A204.1 (cell line): ENCODE measurements around the gene FBXW11.

Experiments
- FAIRE-seq: peaks from 2 replicates; lab custom pipeline; 2012; peaks lifted over from hg19 to GRCh38; lab: Jason Lieb, UNC

Gene FBXW11

GRCh38 chr5:172015346-172015745 is 8.9 kb upstream of the FBXW11 start:
- FAIRE-seq, result no peak

- no peak for FAIRE-seq
These were observed 3.8 kb upstream of the FBXW11 start for GRCh38 chr5:172010278-172010677.

- no peak for FAIRE-seq
These were observed 3.3 kb upstream of the FBXW11 start for GRCh38 chr5:172009536-172010270.

DNA sequence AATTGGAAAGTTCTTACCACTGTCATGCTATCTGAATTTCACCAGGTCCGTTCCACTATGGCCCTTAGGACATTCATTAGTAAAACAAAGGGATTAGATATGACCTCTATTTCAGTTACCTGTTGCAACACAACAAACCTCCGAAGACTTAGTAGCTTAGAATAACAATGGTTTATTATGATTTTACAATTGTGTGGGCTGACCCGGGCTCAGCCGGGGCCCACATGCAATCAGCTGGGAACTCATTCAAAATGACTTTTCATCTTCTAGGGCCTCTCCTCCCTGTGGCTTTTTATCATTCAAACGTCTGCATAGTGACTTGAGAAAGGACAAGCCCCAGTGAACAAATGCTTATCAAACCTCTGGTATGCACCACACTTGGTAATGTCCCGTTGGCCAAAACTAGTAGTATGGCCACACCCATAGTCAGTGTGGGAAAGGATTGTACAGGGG is 2.3 kb upstream of the FBXW11 start:
- FAIRE-seq, result no peak

DNA sequence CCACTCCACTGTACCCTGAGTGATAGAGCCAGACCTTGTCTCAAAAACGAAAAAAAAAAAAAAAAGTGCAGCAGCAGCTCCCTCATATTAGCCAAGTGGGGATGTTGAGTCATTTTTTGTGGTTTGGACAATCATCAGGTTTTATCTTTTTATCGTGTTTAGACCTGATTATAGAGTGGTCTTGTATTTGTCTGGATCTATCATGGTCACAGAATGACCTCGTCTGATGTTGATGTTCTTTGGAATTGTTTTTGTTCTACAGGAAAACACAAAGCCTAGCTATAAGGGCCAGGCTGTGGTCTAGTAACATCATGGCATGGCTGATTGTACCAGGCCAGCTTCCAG is 1.6 kb upstream of the FBXW11 start:
- no peak for FAIRE-seq

GRCh38 chr5:172007175-172008110 is 1.0 kb upstream of the FBXW11 start:
- FAIRE-seq, result no peak

GRCh38 chr5:172005708-172006320 is 624 bp downstream of the FBXW11 start:
- no peak for FAIRE-seq

DNA sequence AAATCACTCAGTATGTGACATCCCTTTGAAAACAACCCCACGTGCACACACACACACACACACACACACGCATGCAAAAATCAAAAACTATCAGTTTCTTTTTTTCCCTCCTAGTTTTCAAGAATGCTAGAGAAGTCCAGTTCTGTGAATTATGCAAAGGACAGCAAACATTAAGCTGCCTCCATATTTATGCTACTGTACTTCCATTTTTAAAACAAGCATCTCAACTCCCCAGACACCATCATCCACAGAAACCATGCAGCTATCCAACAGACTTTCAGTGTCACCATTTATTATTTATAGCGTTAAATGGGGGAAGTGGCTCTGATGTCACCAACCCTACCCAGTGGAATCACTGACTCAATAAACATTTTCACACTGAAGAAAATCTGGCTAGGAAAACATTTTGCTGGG is 1.6 kb downstream of the FBXW11 start:
- FAIRE-seq, result no peak

GRCh38 chr5:172003746-172004145 is 2.7 kb downstream of the FBXW11 start:
- FAIRE-seq, result no peak

DNA sequence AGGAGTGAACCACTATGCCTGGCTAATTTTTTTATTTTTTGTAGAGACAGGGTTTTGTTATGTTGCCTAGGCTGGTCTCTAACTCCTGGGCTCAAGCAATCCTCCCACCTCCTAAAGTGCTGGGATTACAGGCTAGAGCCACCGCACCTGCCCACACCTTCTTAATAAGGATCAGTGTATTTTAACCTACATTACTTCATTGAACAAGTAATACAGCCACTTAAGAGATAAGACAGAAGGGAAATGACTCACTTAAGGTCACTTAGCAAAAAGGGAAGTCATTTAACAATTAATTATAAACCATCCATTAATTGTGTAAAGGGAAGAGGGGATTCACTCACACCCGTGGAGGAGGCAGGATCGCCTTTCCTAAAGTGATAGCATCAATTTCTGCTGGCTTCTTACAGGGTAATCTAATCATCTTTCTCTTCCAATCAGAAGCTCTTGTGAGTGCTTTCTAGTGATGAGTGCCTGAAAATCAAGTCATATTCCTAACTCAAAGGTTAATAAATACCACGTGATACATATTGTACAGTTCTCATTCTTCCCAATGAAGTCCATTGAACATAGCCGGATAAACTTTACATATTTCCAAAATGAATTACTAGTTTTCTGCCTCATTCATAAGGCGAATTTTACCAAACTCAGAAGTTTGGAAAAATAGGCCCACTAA is 3.5 kb downstream of the FBXW11 start:
- FAIRE-seq, result no peak

GRCh38 chr5:172002310-172002709 is 4.1 kb downstream of the FBXW11 start:
- no peak for FAIRE-seq

- FAIRE-seq, result no peak
These were observed 6.6 kb downstream of the FBXW11 start for GRCh38 chr5:171999877-172000276.

DNA sequence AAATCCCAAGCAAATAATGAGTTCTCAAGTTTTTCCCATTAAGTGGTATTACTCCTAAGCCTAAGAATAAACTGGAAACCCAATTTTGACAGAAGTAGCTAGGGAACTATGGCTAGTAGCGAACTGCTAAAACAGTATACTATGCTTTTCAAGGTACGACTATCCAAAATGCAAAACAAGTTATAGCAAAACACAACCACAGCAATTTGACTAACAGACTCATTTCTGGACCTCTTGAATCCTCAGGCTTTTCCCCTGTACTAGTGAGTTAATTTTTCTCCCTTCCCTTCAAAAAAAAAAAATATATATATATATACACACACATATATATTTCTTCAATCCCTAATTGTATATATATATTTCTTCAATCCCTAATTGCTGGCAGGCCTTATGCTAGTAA is 7.3 kb downstream of the FBXW11 start:
- FAIRE-seq, result no peak

GRCh38 chr5:171997011-171997410 is 9.4 kb downstream of the FBXW11 start:
- no peak for FAIRE-seq

DNA sequence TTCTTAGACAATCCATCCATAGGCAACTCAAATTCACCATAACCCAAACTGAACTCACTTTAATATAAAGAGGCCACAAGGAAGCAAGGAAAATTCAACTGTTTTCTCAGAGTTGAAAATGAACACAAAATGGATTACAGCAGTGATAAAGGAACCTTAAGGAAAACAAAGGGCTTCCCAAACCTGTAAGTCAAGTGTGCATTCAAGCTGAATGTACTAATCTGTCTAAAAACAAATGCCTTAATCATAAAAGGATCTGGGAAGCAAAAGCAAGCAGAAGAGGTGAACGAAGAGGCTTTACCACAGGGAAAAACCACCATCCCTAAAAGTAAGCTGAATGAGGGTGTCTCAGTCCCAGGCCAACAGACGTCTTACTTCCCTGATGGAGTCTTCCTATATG is 13.6 kb downstream of the FBXW11 start:
- no peak for FAIRE-seq

DNA sequence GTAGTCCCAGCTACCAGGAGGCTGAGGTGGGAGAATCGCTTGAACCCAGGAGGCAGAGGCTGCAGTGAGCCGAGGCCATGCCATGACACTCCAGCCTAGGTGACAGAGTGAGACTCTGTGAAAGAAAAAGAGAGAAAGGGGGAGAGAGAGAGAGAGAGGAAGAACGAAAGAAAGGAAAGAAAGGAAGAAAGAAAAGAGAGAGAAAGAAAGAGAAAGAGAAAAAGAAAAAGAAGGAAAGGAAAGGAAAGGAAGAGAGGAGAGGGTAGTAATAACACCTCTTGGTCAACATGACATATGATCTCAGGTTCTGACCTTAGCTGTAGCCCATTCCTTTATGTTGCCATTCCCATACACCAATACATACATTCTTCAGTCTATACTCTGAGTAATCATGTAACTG is 14.1 kb downstream of the FBXW11 start:
- no peak for FAIRE-seq

DNA sequence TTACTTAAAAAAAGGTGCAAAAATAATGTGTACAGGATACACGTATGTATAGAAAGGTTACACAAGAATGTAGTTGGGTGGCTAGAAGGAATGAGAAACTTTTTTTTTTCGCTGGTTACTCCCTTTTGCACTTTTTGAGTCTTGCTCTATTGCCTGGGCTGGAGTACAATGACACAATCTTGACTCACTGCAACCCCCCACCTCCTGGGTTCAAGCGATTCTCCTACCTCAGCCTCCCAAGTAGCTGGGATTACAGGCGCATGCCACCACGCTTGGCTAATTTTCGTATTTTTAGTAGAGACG is 15.8 kb downstream of the FBXW11 start:
- FAIRE-seq, result no peak

- no peak for FAIRE-seq
These were observed 16.3 kb downstream of the FBXW11 start for GRCh38 chr5:171989946-171990712.

GRCh38 chr5:171989276-171989675 is 17.2 kb downstream of the FBXW11 start:
- FAIRE-seq, result no peak

DNA sequence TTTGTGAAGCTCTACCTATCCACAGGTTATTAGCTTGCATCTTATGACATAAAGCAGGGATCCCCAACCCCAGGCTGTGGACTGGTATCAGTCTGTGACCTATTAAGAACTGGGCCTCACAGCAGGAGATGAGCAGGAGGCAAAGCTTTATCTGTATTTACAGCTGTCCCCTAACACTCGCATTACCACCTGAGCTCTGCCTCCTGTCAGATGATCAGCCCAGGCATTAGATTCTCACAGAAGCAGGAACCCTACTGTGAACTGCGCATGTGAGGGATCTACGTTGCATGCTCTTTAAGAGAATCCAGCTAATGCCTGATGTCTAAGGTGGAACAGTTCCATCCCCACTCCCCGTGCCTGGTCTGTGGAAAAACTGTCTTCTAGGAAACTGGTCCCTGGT is 19.7 kb downstream of the FBXW11 start:
- no peak for FAIRE-seq

GRCh38 chr5:171984748-171985419 is 21.6 kb downstream of the FBXW11 start:
- no peak for FAIRE-seq
